Measurements from ENCODE around the gene BRPF1.

GRCh38 chr3:9797196-9797945 lies 65.8 kb downstream of the BRPF1 start:
- TF ChIP-seq CTCF (IDR thresholded peaks at IDR 0.05; ENCODE audit: low read depth, low read length, poor library complexity, severe bottlenecking) (no peak), EZH2phosphoT487 (IDR thresholded peaks at IDR 0.05; ENCODE audit: borderline replicate concordance, low read length) (no peak)
